IPS-18a (cell line): Measurements from ENCODE around the gene PTCH1.

ENCODE experiments used
- H3K27ac ChIP-seq: one replicate; pipeline ENCODE4 v1.5.1; 2013; ENCODE audit warnings: low read length
- H3K27me3 ChIP-seq: one replicate; pipeline ENCODE4 v1.6.1; 2013; ENCODE audit warnings: mild to moderate bottlenecking, low read length; ENCODE audit not compliant: control insufficient read depth, insufficient read depth
- H3K36me3 ChIP-seq: one replicate; pipeline ENCODE4 v1.6.1; 2013; ENCODE audit warnings: low read depth, low read length; ENCODE audit not compliant: control insufficient read depth
- H3K4me1 ChIP-seq: one replicate; pipeline ENCODE4 v1.6.1; 2013; ENCODE audit warnings: low read depth, low read length; ENCODE audit not compliant: control insufficient read depth
- H3K4me3 ChIP-seq: one replicate; pipeline ENCODE4 v1.5.1; 2013; ENCODE audit warnings: low read length
- H3K9ac ChIP-seq: one replicate; pipeline ENCODE4 v1.6.1; 2013; ENCODE audit warnings: mild to moderate bottlenecking, low read length, moderate library complexity
- H3K9me3 ChIP-seq: one replicate; pipeline ENCODE4 v1.6.1; 2013; ENCODE audit warnings: low read depth, low read length; ENCODE audit not compliant: control insufficient read depth

Gene PTCH1

DNA sequence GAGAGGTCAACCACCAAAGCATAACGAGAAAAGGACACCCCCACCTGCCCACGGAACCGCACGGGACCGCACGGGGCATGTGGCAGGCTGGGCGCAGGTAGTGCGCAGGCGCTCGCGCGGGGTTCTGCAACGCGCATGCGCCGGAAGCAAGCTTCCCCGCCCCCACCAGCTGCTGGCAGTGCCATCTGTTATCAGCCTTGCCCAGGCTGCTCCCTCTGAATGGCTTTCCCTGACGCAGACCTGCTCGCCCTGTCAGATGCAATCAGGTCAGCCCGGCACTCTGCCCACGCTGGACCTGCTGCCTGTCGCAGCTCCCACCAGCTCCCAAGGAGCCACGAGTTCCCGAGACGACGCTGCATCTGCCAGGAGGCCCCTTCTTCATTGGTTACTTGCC lies 22.8 kb downstream of the PTCH1 start:
- no peak overlapping the region for H3K27ac ChIP-seq
- no peaks in the 10 kb centered on the region for H3K27me3 ChIP-seq
- H3K36me3 ChIP-seq, result no peaks in the 10 kb centered on the region
- H3K9ac ChIP-seq, result no peak overlapping the region
- no peaks in the 10 kb centered on the region for H3K9me3 ChIP-seq
- no peak overlapping the region for H3K4me3 ChIP-seq
- H3K4me1 ChIP-seq, result peaks cover 34% of the 10 kb centered on the region

DNA sequence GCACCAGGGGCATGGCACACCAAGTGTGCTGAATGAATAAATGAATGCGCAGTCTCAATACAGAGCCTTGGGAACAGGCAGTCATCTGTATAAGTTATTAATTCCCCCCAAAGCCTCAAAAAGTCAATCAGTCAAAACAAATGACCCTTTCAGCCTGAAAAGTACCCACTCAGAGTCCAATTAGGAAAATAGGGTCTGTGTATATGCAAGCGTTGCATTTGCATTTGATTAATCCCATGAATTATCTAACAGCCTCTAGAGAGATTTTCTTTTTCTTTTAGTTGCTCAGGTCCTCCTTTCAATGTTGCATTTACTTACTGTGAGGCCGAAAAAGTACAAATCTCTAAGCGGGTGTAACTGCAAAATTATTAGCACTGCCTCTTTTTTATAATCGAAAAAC lies 23.4 kb downstream of the PTCH1 start:
- H3K36me3 ChIP-seq, result no peaks in the 10 kb centered on the region
- H3K27me3 ChIP-seq, result no peaks in the 10 kb centered on the region
- no peak overlapping the region for H3K27ac ChIP-seq
- H3K4me1 ChIP-seq, result peaks cover 34% of the 10 kb centered on the region
- H3K9ac ChIP-seq, result no peak overlapping the region
- no peaks in the 10 kb centered on the region for H3K9me3 ChIP-seq
- H3K4me3 ChIP-seq, result no peak overlapping the region

DNA sequence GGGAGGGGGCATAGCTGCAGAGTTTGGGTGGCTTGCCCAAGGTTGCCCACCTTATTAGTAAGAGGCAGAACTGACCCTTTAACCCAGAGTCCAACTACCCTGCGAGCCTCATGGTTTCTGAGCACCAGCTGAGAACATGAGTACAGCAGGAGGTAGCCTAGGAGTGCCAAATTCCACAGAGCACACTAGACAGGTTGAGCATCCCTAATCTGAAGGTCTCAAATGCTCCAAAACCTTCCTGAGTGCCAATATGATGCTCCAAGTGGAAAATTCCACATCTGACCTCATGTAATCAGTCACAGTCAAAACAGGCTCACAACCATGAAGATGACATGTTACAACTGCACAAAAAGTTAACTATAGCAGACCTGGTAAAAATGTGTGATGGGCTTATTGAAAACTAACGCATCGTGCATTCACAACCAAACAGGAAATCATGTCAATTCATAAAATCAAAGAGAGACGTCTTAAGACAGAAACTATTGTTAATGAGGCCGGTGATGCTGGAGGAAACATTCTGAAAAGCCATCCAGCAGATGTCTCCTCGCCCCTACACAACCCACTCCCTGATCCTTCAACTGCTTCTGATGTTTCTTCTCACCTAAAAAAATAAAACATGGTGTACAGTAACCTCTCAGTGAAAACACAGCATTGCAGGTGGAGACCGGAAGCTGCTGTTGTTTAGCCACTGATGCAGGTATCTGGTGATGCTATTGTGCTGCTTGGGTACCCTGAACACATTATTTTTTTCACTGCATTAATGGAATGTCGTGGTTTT lies 25.0 kb downstream of the PTCH1 start:
- H3K9ac ChIP-seq, result no peak overlapping the region
- H3K4me3 ChIP-seq, result no peak overlapping the region
- peaks cover 23% of the 10 kb centered on the region for H3K4me1 ChIP-seq
- no peaks in the 10 kb centered on the region for H3K36me3 ChIP-seq
- no peaks in the 10 kb centered on the region for H3K9me3 ChIP-seq
- no peak overlapping the region for H3K27ac ChIP-seq
- H3K27me3 ChIP-seq, result no peaks in the 10 kb centered on the region

DNA sequence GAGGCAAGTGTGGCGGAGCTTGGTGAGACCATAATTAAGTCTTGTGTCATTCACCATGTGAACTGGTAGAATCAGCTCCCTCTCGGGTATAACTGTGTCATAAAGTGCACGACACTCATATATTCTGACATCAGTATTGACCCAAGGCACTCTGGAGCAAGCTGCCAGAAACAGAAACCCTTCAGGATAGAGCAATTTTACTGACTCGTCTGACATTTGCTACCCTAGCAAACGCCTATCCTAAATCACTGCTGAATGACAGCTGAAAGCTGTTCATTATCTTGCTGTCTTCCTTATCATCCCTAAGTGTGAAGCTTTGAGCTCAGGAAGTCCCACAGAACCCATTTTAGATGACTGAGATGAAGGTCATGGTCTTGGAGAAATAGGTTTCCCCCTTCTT lies 27.8 kb downstream of the PTCH1 start:
- no peaks in the 10 kb centered on the region for H3K9me3 ChIP-seq
- H3K4me1 ChIP-seq, result no peaks in the 10 kb centered on the region
- H3K4me3 ChIP-seq, result no peak overlapping the region
- no peak overlapping the region for H3K27ac ChIP-seq
- H3K36me3 ChIP-seq, result no peaks in the 10 kb centered on the region
- H3K27me3 ChIP-seq, result no peaks in the 10 kb centered on the region
- no peak overlapping the region for H3K9ac ChIP-seq

DNA sequence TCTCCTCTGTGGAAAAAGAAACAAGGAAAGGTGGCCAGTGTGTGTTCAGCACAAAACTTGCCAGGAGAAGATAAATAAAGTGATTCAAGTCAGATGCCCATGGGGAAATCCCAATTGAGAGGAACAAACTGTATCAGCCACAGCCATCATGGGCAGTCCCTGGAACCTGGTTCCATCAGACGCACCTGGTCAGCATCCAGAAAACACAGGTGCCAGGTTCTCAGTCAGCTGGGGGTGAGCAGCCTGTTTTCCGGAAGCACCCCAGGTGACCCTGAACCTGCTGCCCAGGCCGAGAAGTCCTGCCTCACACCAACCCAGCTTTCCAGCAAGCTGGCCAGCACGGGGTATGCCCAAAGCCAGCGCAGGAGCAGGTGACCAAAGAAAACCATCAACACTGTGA lies 30.5 kb downstream of the PTCH1 start:
- Histone ChIP-seq H3K36me3 (no peaks in the 10 kb centered on the region), H3K9ac (no peak overlapping the region)

DNA sequence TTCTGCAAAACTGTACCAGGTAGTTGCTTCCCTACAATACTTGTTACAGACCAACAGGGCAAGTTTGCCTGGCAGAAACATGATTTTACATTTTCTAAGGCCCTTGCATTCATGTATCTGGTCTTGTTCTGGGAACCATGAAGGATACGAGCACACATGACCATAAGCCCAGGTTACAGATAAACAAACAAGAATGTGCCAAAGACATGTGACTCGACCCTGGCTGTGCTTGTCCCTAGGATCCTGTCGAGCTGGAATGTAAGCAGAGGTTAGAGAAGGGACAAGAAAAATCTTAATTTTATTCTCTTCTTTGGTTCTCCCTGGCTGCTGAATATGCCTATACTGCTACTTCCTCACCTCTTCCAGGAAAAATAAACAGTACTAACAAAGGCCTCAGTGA lies 32.5 kb downstream of the PTCH1 start:
- no peak overlapping the region for H3K27ac ChIP-seq
- no peaks in the 10 kb centered on the region for H3K27me3 ChIP-seq
- no peaks in the 10 kb centered on the region for H3K9me3 ChIP-seq
- H3K36me3 ChIP-seq, result peaks cover 13% of the 10 kb centered on the region
- no peak overlapping the region for H3K4me3 ChIP-seq
- peaks cover 18% of the 10 kb centered on the region for H3K4me1 ChIP-seq
- no peak overlapping the region for H3K9ac ChIP-seq

More for the DNA sequence above, 30.5 kb downstream of the PTCH1 start:
- no peaks in the 10 kb centered on the region for H3K27me3 ChIP-seq
- H3K27ac ChIP-seq, result no peak overlapping the region
- H3K9me3 ChIP-seq, result no peaks in the 10 kb centered on the region
- H3K4me3 ChIP-seq, result no peak overlapping the region
- peaks cover 13% of the 10 kb centered on the region for H3K4me1 ChIP-seq

DNA sequence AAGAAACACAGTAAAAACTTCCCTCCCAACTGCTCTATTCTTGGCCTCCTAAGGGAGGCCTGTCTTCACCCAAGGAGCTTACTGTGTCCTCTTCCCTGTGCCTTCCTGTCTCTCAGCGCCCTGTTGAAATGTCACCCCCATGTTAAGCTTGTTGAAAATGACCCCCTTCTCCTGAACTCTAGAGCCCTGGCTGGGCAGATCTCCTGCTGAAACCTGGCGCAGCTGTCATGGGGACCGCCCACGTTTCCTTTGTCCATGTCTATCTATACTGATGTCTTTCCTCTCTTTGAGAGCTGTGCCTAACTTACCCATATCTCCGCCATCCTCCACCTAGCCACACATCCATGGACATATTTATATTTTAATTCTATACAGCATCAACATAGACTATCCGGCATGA lies 33.3 kb downstream of the PTCH1 start:
- Histone ChIP-seq H3K9me3 (no peaks in the 10 kb centered on the region), H3K4me1 (peaks cover 24% of the 10 kb centered on the region), H3K27ac (no peak overlapping the region), H3K27me3 (no peaks in the 10 kb centered on the region), H3K9ac (no peak overlapping the region), H3K36me3 (peaks cover 18% of the 10 kb centered on the region), H3K4me3 (no peak overlapping the region)

DNA sequence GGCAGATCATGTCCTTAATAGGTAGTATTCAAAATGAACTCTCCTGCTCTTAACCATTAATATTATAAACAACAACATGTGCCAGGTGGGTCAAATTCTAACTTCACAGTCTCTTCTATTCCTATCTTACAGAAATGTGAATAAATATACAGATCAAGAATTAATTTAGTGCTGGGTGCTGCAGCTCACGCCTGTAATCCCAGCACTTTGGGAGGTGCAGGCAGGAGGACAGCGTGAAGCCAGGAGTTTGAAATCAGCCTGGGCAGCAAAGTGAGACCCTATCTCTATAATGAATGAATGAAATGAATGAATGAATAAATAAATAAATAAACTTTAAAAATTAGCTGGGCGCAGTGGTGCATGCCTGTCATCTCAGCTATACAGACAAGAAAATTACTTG lies 34.1 kb downstream of the PTCH1 start:
- Histone ChIP-seq H3K9ac (no peak overlapping the region), H3K4me1 (peaks cover 32% of the 10 kb centered on the region), H3K4me3 (no peak overlapping the region), H3K27me3 (no peaks in the 10 kb centered on the region), H3K9me3 (no peaks in the 10 kb centered on the region), H3K27ac (no peak overlapping the region), H3K36me3 (peaks cover 18% of the 10 kb centered on the region)

DNA sequence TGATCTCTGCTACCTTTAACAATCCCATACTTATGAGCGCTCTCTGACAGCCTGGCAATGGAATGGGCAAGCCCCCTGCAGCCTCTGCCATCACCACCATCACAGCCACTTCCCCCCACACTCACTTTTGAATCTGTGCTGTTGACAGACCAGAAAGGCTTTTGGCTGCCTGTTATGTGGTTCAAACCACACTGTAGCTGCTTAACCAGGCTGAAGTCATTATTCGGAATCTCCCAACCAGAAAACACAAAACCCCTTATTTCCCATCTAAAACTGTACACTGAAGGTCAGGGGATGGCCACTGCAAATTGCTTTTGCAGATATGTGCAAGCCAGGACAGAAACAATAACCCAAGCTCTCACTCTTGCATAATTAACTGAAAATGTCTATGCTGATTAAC lies 35.8 kb downstream of the PTCH1 start:
- H3K4me1 ChIP-seq, result peaks cover 45% of the 10 kb centered on the region
- peaks cover 30% of the 10 kb centered on the region for H3K36me3 ChIP-seq
- H3K9ac ChIP-seq, result no peak overlapping the region
- H3K4me3 ChIP-seq, result no peak overlapping the region
- H3K27me3 ChIP-seq, result no peaks in the 10 kb centered on the region
- no peak overlapping the region for H3K27ac ChIP-seq
- no peaks in the 10 kb centered on the region for H3K9me3 ChIP-seq

DNA sequence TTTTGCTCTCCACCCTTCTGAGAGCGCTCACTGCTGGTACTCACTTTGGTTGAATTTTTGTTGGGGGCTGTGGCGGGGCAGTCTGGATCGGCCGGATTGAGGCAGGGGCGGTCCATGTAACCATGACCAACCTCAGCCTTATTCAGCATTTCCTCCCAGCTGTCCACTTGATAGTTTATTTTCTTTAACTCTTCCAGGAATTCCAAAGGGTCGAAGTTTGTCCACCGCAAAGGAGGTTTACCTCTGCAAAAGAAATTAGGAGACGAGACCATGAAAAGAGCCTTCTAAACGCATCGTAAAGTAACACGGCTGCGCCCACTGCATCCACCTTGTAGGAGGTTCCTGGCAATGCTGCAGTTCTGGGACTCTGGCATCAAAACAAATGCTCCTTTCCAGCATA lies 36.4 kb downstream of the PTCH1 start:
- no peak overlapping the region for H3K27ac ChIP-seq
- H3K9ac ChIP-seq, result no peak overlapping the region
- H3K4me3 ChIP-seq, result no peak overlapping the region
- peaks cover 37% of the 10 kb centered on the region for H3K36me3 ChIP-seq
- H3K27me3 ChIP-seq, result no peaks in the 10 kb centered on the region
- peaks cover 45% of the 10 kb centered on the region for H3K4me1 ChIP-seq
- no peaks in the 10 kb centered on the region for H3K9me3 ChIP-seq

DNA sequence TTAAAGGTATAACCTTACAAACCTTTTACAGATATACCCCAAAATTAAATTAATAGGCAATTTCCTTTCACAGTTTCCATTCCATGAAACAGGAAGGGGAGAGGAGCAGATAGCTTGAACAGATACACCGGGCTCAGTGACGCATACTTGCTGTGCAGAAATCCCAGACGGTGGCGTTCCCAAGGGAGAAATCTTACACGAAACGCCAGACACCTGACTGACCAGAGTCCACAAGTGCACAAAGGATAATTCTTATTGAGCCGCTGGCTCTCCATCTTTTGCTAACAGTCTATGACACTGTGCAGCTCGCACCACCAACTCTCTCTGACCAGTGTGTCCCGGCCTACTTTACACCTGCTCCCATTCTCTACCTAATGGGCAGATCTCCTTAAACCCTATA lies 37.4 kb downstream of the PTCH1 start:
- no peaks in the 10 kb centered on the region for H3K27me3 ChIP-seq
- no peak overlapping the region for H3K4me3 ChIP-seq
- H3K27ac ChIP-seq, result no peak overlapping the region
- H3K9me3 ChIP-seq, result no peaks in the 10 kb centered on the region
- H3K36me3 ChIP-seq, result peaks cover 47% of the 10 kb centered on the region
- peaks cover 45% of the 10 kb centered on the region for H3K4me1 ChIP-seq
- no peak overlapping the region for H3K9ac ChIP-seq

DNA sequence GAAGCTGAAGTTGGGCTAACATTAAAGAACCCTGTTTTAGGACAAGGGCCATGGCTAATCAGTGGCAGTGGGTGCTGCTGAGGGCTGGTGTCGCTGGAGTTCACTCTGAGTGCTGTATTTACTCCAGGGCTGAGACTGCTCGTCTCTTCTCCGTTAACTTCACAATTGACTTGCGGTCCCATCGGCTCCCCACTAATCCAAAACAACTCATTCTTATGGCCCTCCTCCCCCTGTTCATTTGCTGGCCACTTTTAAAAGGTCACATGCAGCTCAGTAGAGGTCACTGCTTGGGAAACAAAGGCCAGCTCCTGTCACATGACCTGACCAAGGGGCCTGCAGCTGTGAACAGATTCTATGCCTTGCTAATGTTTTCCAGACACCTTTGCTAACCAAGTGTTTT lies 38.4 kb downstream of the PTCH1 start:
- Histone ChIP-seq H3K4me3 (no peak overlapping the region), H3K36me3 (peaks cover 53% of the 10 kb centered on the region), H3K9ac (no peak overlapping the region), H3K27me3 (no peaks in the 10 kb centered on the region), H3K9me3 (no peaks in the 10 kb centered on the region), H3K4me1 (peaks cover 45% of the 10 kb centered on the region), H3K27ac (no peak overlapping the region)
